ENCODE results near the gene GLRX5.

Gene GLRX5

GRCh38 chr14:95491936-95492608, 42.8 kb upstream of the GLRX5 start:
- Histone ChIP-seq H3K4me3 (ENCODE audit: severe bottlenecking) (no peak overlapping the region), H3K4me1 (ENCODE audit: insufficient read depth, poor library complexity, severe bottlenecking) (peaks cover 14% of the 10 kb centered on the region), H3K9me3 (ENCODE audit: severe bottlenecking) (no peaks in the 10 kb centered on the region), H3K27ac (ENCODE audit: poor library complexity, severe bottlenecking) (no peak overlapping the region), H3K36me3 (ENCODE audit: low read depth) (no peaks in the 10 kb centered on the region), H3K27me3 (ENCODE audit: insufficient read depth, poor library complexity, severe bottlenecking) (no peaks in the 10 kb centered on the region)
- DNase-seq (ENCODE audit: low spot score) (no peak), ATAC-seq (ENCODE audit: low read depth) (no peak)
- TF ChIP-seq CTCF (IDR thresholded peaks at IDR 0.05; ENCODE audit: poor library complexity, severe bottlenecking) = no peak

- ATAC-seq (ENCODE audit: low read depth) (no peak), DNase-seq (ENCODE audit: low spot score) (no peak)
- H3K9me3 ChIP-seq (ENCODE audit: severe bottlenecking) = no peaks in the 10 kb centered on the region
- no peak overlapping the region for H3K4me3 ChIP-seq (ENCODE audit: severe bottlenecking)
- H3K27ac ChIP-seq (ENCODE audit: poor library complexity, severe bottlenecking) = no peak overlapping the region
- no peaks in the 10 kb centered on the region for H3K27me3 ChIP-seq (ENCODE audit: insufficient read depth, poor library complexity, severe bottlenecking)
- H3K36me3 ChIP-seq (ENCODE audit: low read depth) = no peaks in the 10 kb centered on the region
- TF ChIP-seq CTCF (IDR thresholded peaks at IDR 0.05; ENCODE audit: poor library complexity, severe bottlenecking) = no peak
- peaks cover 14% of the 10 kb centered on the region for H3K4me1 ChIP-seq (ENCODE audit: insufficient read depth, poor library complexity, severe bottlenecking)
These were observed 41.3 kb upstream of the GLRX5 start for GRCh38 chr14:95493503-95493902.

- no peak for DNase-seq (ENCODE audit: low spot score)
- no peak overlapping the region for H3K27ac ChIP-seq (ENCODE audit: poor library complexity, severe bottlenecking)
- no peaks in the 10 kb centered on the region for H3K27me3 ChIP-seq (ENCODE audit: insufficient read depth, poor library complexity, severe bottlenecking)
- no peak for ATAC-seq (ENCODE audit: low read depth)
- H3K4me3 ChIP-seq (ENCODE audit: severe bottlenecking) = no peak overlapping the region
- TF ChIP-seq CTCF (IDR thresholded peaks at IDR 0.05; ENCODE audit: poor library complexity, severe bottlenecking) = no peak
- peaks cover 14% of the 10 kb centered on the region for H3K4me1 ChIP-seq (ENCODE audit: insufficient read depth, poor library complexity, severe bottlenecking)
- H3K9me3 ChIP-seq (ENCODE audit: severe bottlenecking) = no peaks in the 10 kb centered on the region
- H3K36me3 ChIP-seq (ENCODE audit: low read depth) = no peaks in the 10 kb centered on the region
These were observed 40.9 kb upstream of the GLRX5 start for GRCh38 chr14:95493976-95494375.

- no peak for ATAC-seq (ENCODE audit: low read depth)
- Histone ChIP-seq H3K4me1 (ENCODE audit: insufficient read depth, poor library complexity, severe bottlenecking) (peaks cover 14% of the 10 kb centered on the region), H3K27me3 (ENCODE audit: insufficient read depth, poor library complexity, severe bottlenecking) (no peaks in the 10 kb centered on the region), H3K9me3 (ENCODE audit: severe bottlenecking) (no peaks in the 10 kb centered on the region), H3K36me3 (ENCODE audit: low read depth) (no peaks in the 10 kb centered on the region), H3K27ac (ENCODE audit: poor library complexity, severe bottlenecking) (no peak overlapping the region), H3K4me3 (ENCODE audit: severe bottlenecking) (no peak overlapping the region)
- DNase-seq (ENCODE audit: low spot score) = no peak
- no peak for TF ChIP-seq CTCF (IDR thresholded peaks at IDR 0.05; ENCODE audit: poor library complexity, severe bottlenecking)
These were observed 40.4 kb upstream of the GLRX5 start for GRCh38 chr14:95494456-95494855.

- no peak for TF ChIP-seq CTCF (IDR thresholded peaks at IDR 0.05; ENCODE audit: poor library complexity, severe bottlenecking)
- H3K36me3 ChIP-seq (ENCODE audit: low read depth) = no peaks in the 10 kb centered on the region
- no peaks in the 10 kb centered on the region for H3K27me3 ChIP-seq (ENCODE audit: insufficient read depth, poor library complexity, severe bottlenecking)
- H3K9me3 ChIP-seq (ENCODE audit: severe bottlenecking) = no peaks in the 10 kb centered on the region
- peaks cover 14% of the 10 kb centered on the region for H3K4me1 ChIP-seq (ENCODE audit: insufficient read depth, poor library complexity, severe bottlenecking)
- no peak overlapping the region for H3K27ac ChIP-seq (ENCODE audit: poor library complexity, severe bottlenecking)
- DNase-seq (ENCODE audit: low spot score) (no peak), ATAC-seq (ENCODE audit: low read depth) (no peak)
- no peak overlapping the region for H3K4me3 ChIP-seq (ENCODE audit: severe bottlenecking)
These were observed 39.8 kb upstream of the GLRX5 start for GRCh38 chr14:95495076-95495475.

Data from RWPE2 (cell line).